ENCODE data around the gene CDH4. TPM values are rescaled to one million over a fixed set of nuclear protein-coding genes. Genes with fewer than 3 reads are reported as not detected.
A peak's percentile ranks its signal among the peaks of the same experiment; 100 is the strongest.

Gene CDH4
- total and polyA plus RNA-seq, 2 of the 4 experiments (the other 2 are of a cell fraction) = 1.6 to 3.5 TPM

DNA sequence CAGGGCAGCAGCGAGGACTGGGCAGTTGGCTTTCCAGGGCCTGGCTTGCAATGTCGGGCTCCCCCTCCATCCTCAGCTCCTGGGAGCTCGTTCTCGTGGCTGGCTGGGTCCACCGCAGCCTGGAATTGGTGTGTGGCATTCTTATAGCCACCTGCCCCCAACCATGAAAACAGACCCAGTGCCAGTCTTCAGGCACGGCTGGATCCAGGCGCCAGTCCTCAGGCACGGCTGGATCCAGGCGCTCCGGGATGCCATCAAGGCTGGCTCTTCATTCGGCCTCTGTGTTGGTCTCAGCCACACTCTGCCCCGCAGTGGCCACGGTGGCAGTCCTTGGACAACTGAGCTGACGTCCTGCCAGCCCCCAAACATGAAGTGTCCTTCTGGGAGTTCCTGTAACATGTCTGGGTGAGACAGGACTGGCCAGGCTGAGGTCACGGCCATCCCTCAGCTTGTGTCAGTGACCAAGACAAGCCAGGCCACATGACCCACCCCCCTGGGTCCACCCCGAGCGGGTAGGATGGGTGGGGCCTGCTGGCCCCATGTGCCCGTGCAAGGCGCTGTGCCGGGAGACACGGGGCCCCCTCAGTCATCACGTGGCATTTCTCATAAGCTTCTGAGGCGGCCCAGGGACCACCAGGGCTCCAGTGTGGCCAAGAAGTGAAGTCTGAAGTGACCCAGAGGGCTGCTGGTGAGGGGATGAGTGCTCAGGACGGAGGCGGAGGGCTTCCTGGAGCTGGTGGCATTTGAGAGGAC is 714.6 kb downstream of the CDH4 start:
- no peak overlapping the region for H2AK5ac ChIP-seq (ENCODE audit: low read depth, low read length)
- no peak overlapping the region for H3K27ac ChIP-seq (ENCODE audit: insufficient read depth, low read length)
- H2BK15ac ChIP-seq (ENCODE audit: low read depth, low read length) = no peak overlapping the region
- H3K9me3 ChIP-seq (ENCODE audit: control insufficient read depth, insufficient read depth, low read length) = peaks cover 2% of the 10 kb centered on the region; the same call in 1 of the 2 replicates
- no peak overlapping the region for H3K9ac ChIP-seq (ENCODE audit: low read depth, low read length)
- no peak for ATAC-seq (ENCODE audit: low read depth)
- no peaks in the 10 kb centered on the region; the same call in 1 of the 2 replicates for H3K9me1 ChIP-seq (ENCODE audit: insufficient read depth, low read length)
- no TSS peak for BruUV-seq (replicated peaks)
- H3K36me3 ChIP-seq (ENCODE audit: control insufficient read depth, insufficient read depth, low read length) = no peaks in the 10 kb centered on the region
- TF ChIP-seq NFE2L2 (IDR thresholded peaks at IDR 0.05; ENCODE audit: low read depth, low read length) = no peak
- TF ChIP-seq BHLHE40 (IDR thresholded peaks at IDR 0.05; ENCODE audit: low read depth, low read length) = no peak
- intact Hi-C loops (cut with micrococcal nuclease) = no loop called here
- H2AK9ac ChIP-seq (replicated peaks; ENCODE audit: low read depth, low read length, poor library complexity) = peak overlapping the region; percentile 55
- H3K4me2 ChIP-seq (ENCODE audit: low read depth, low read length) = no peak overlapping the region
- POLR2A ChIA-PET (ENCODE audit: unreplicated experiment) = no interaction called here
- no peaks in the 10 kb centered on the region for H4K20me1 ChIP-seq (ENCODE audit: insufficient read depth, low read length)
- H3K4me1 ChIP-seq (ENCODE audit: control insufficient read depth, insufficient read depth, low read length) = no peaks in the 10 kb centered on the region
- H3K56ac ChIP-seq (ENCODE audit: extremely low read depth, insufficient read depth, low read length) = no peak overlapping the region
- DNase-seq = no peak
- no peak overlapping the region for H4K91ac ChIP-seq (ENCODE audit: insufficient read depth, low read depth, low read length)
- no peak overlapping the region for H2BK5ac ChIP-seq (ENCODE audit: low read depth, low read length, poor library complexity, severe bottlenecking)
- no peak overlapping the region for H2BK120ac ChIP-seq (ENCODE audit: low read depth, low read length)
- in situ Hi-C loops (cut with MboI; ENCODE audit: low sequenced_read_pairs) = no loop called here
- H3K4me3 ChIP-seq (ENCODE audit: insufficient read depth, low read depth, low read length) = no peak overlapping the region
- H2AFZ ChIP-seq (replicated peaks; ENCODE audit: low read length, poor library complexity) = no peak overlapping the region
- H4K8ac ChIP-seq (ENCODE audit: low read depth in 2 of 2, low read length in 2 of 2) = no peak overlapping the region
- H3K4ac ChIP-seq (ENCODE audit: low read depth, low read length) = no peak overlapping the region
- dilution Hi-C loops (cut with HindIII; ENCODE audit: low sequenced_read_pairs, unreplicated experiment) = no loop called here
- no peak overlapping the region for H4K5ac ChIP-seq (ENCODE audit: low read depth, low read length)
- H3K79me1 ChIP-seq (ENCODE audit: low read depth in 1 of 2, low read length in 2 of 2) = no peaks in the 10 kb centered on the region
- WGBS, 2 experiments (ENCODE audit: extremely low coverage in 2 of 2, insufficient read length in 1 of 2) = 74% methylated on average over 3 of the region's 25 CpGs; no CpG with 5 or more reads in 1 of the 2 experiments
- H3K18ac ChIP-seq (ENCODE audit: low read depth, low read length) = no peak overlapping the region
- H3K14ac ChIP-seq (replicated peaks; ENCODE audit: low read depth, low read length) = no peak overlapping the region
- peaks cover 24% of the 10 kb centered on the region for H3K27me3 ChIP-seq (ENCODE audit: control insufficient read depth, insufficient read depth, low read length)
- CTCF ChIA-PET = no interaction called here
- H3K23ac ChIP-seq (ENCODE audit: low read depth, low read length) = no peak overlapping the region
- no peak overlapping the region for H2BK20ac ChIP-seq (ENCODE audit: low read depth, low read length)

All from IMR-90 (cell line).